ENCODE results near the gene NR4A3. TPM values are rescaled to one million over a fixed set of nuclear protein-coding genes. Genes with fewer than 3 reads are reported as not detected.

The NR4A3 gene
- total RNA-seq, 1 donor from 2014 or later = 6.2 TPM

GRCh38 chr9:99907208-99907532 lies 85.5 kb downstream of the NR4A3 start:
- Histone ChIP-seq H3K27me3 (ENCODE audit: low read depth) (no peaks in the 10 kb centered on the region), H3K9me3 (replicated peaks) (no peaks in the 10 kb centered on the region), H3K4me3 (peak overlapping the region; percentile 89), H3K36me3 (peaks cover 6% of the 10 kb centered on the region), H3K4me1 (peaks cover 36% of the 10 kb centered on the region), H3K27ac (replicated peaks) (peak overlapping the region; percentile 97)
- intact Hi-C loops (cut with micrococcal nuclease) = no loop called here
- TF ChIP-seq, protein P1, sequence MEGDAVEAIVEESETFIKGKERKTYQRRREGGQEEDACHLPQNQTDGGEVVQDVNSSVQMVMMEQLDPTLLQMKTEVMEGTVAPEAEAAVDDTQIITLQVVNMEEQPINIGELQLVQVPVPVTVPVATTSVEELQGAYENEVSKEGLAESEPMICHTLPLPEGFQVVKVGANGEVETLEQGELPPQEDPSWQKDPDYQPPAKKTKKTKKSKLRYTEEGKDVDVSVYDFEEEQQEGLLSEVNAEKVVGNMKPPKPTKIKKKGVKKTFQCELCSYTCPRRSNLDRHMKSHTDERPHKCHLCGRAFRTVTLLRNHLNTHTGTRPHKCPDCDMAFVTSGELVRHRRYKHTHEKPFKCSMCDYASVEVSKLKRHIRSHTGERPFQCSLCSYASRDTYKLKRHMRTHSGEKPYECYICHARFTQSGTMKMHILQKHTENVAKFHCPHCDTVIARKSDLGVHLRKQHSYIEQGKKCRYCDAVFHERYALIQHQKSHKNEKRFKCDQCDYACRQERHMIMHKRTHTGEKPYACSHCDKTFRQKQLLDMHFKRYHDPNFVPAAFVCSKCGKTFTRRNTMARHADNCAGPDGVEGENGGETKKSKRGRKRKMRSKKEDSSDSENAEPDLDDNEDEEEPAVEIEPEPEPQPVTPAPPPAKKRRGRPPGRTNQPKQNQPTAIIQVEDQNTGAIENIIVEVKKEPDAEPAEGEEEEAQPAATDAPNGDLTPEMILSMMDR (IDR thresholded peaks at IDR 0.05; ENCODE audit: borderline replicate concordance) = no peak
- DNase-seq = no peak

DNA sequence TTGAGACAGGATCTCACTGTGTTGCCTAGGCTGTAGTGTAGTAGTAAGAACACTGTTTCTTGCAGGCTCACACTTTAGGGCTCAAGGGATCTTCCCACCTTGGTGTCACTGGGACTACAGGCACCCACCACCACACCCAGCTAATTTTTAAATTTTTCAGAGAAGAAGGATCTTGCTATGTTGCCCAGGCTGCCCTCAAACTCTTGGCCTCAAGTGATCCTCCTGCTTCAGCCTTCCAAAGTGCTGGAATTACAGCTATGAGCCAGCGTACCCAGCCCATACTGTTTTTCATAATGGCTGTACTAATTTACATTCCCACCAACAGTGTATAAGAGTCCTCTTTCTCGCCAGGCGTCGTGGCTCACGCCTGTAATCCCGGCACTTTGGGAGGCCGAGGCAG lies 89.9 kb downstream of the NR4A3 start:
- Histone ChIP-seq H3K4me1 (peaks cover 34% of the 10 kb centered on the region), H3K27ac (replicated peaks) (no peak overlapping the region), H3K36me3 (peaks cover 28% of the 10 kb centered on the region), H3K4me3 (no peak overlapping the region), H3K9me3 (replicated peaks) (no peaks in the 10 kb centered on the region), H3K27me3 (ENCODE audit: low read depth) (no peaks in the 10 kb centered on the region)
- TF ChIP-seq, protein P1 (IDR thresholded peaks at IDR 0.05; ENCODE audit: borderline replicate concordance) = no peak
- intact Hi-C loops (cut with micrococcal nuclease) = no loop called here
- no peak for DNase-seq

Other genes with a start within 250 kb of the NR4A3 start
- 23.7 TPM for gene STX17, start 84.8 kb downstream of the NR4A3 start, total RNA-seq

Measured in left ventricle myocardium inferior (tissue), 1 donor.